ENCODE results near the gene CNIH3. TPM values are rescaled to one million over a fixed set of nuclear protein-coding genes. Genes with fewer than 3 reads are reported as not detected.

CNIH3 gene
- total RNA-seq, 2 experiments from 2014 or later = 1.6 to 2.2 TPM

- no peak for ATAC-seq (ENCODE audit: low read depth)
- no peak overlapping the region for H3K4me3 Mint-ChIP-seq
- DNase-seq = no peak
- no peak overlapping the region for H3K27ac Mint-ChIP-seq
- H3K27me3 Mint-ChIP-seq = peaks cover 5% of the 10 kb centered on the region
- peaks cover 21% of the 10 kb centered on the region for H3K4me1 Mint-ChIP-seq
- H3K36me3 Mint-ChIP-seq = no peaks in the 10 kb centered on the region
- no peaks in the 10 kb centered on the region for H3K9me3 Mint-ChIP-seq
- POLR2A ChIA-PET = no interaction called here
These were observed 114.8 kb downstream of the CNIH3 start for GRCh38 chr1:224730965-224731364.

GRCh38 chr1:224731633-224732032 lies 115.5 kb downstream of the CNIH3 start:
- Mint-ChIP-seq H3K36me3 (no peaks in the 10 kb centered on the region), H3K27me3 (peaks cover 11% of the 10 kb centered on the region), H3K4me1 (peaks cover 24% of the 10 kb centered on the region), H3K9me3 (no peaks in the 10 kb centered on the region), H3K27ac (no peak overlapping the region), H3K4me3 (no peak overlapping the region)
- DNase-seq = no peak
- POLR2A ChIA-PET = no interaction called here
- ATAC-seq (ENCODE audit: low read depth) = no peak

GRCh38 chr1:224732377-224733026 lies 116.4 kb downstream of the CNIH3 start:
- POLR2A ChIA-PET = no interaction called here
- no peaks in the 10 kb centered on the region for H3K36me3 Mint-ChIP-seq
- no peak for ATAC-seq (ENCODE audit: low read depth)

GRCh38 chr1:224733027-224733911 lies 117.2 kb downstream of the CNIH3 start:
- H3K4me1 Mint-ChIP-seq = peaks cover 24% of the 10 kb centered on the region
- DNase-seq (no peak), ATAC-seq (ENCODE audit: low read depth) (no peak)

More at GRCh38 chr1:224732377-224733026, 116.4 kb downstream of the CNIH3 start:
- peaks cover 14% of the 10 kb centered on the region for H3K27me3 Mint-ChIP-seq
- H3K9me3 Mint-ChIP-seq = no peaks in the 10 kb centered on the region
- no peak for DNase-seq
- H3K4me1 Mint-ChIP-seq = peaks cover 24% of the 10 kb centered on the region
- H3K27ac Mint-ChIP-seq = no peak overlapping the region
- no peak overlapping the region for H3K4me3 Mint-ChIP-seq

GRCh38 chr1:224734261-224734935 lies 118.3 kb downstream of the CNIH3 start:
- POLR2A ChIA-PET = no interaction called here
- Mint-ChIP-seq H3K4me1 (peaks cover 25% of the 10 kb centered on the region), H3K27me3 (peaks cover 14% of the 10 kb centered on the region), H3K9me3 (no peaks in the 10 kb centered on the region), H3K36me3 (no peaks in the 10 kb centered on the region), H3K27ac (no peak overlapping the region), H3K4me3 (no peak overlapping the region)
- DNase-seq (no peak), ATAC-seq (ENCODE audit: low read depth) (no peak)

More at GRCh38 chr1:224733027-224733911, 117.2 kb downstream of the CNIH3 start:
- Mint-ChIP-seq H3K9me3 (no peaks in the 10 kb centered on the region), H3K4me3 (no peak overlapping the region), H3K27me3 (peaks cover 14% of the 10 kb centered on the region), H3K36me3 (no peaks in the 10 kb centered on the region), H3K27ac (no peak overlapping the region)
- POLR2A ChIA-PET = no interaction called here

GRCh38 chr1:224735159-224735558 lies 119.0 kb downstream of the CNIH3 start:
- ATAC-seq (ENCODE audit: low read depth) (peak; percentile 85), DNase-seq (no peak)
- POLR2A ChIA-PET = no interaction called here
- Mint-ChIP-seq H3K4me3 (peak overlapping the region; percentile 51), H3K36me3 (no peaks in the 10 kb centered on the region), H3K27me3 (peaks cover 12% of the 10 kb centered on the region), H3K27ac (peak overlapping the region; percentile 19), H3K9me3 (no peaks in the 10 kb centered on the region), H3K4me1 (peaks cover 31% of the 10 kb centered on the region)

- Mint-ChIP-seq H3K4me3 (no peak overlapping the region), H3K9me3 (no peaks in the 10 kb centered on the region), H3K27ac (no peak overlapping the region), H3K27me3 (peaks cover 11% of the 10 kb centered on the region), H3K36me3 (no peaks in the 10 kb centered on the region), H3K4me1 (peaks cover 31% of the 10 kb centered on the region)
- POLR2A ChIA-PET = no interaction called here
- no peak for ATAC-seq (ENCODE audit: low read depth)
- DNase-seq = no peak
These were observed 120.7 kb downstream of the CNIH3 start for GRCh38 chr1:224736619-224737352.

GRCh38 chr1:224737353-224737727 lies 121.2 kb downstream of the CNIH3 start:
- Mint-ChIP-seq H3K4me3 (no peak overlapping the region), H3K27me3 (peaks cover 11% of the 10 kb centered on the region), H3K9me3 (no peaks in the 10 kb centered on the region), H3K36me3 (no peaks in the 10 kb centered on the region), H3K27ac (no peak overlapping the region), H3K4me1 (peaks cover 31% of the 10 kb centered on the region)
- ATAC-seq (ENCODE audit: low read depth) (no peak), DNase-seq (no peak)
- POLR2A ChIA-PET = no interaction called here

GRCh38 chr1:224739303-224739996 lies 123.3 kb downstream of the CNIH3 start:
- H3K36me3 Mint-ChIP-seq = no peaks in the 10 kb centered on the region
- POLR2A ChIA-PET = interaction anchor here (0.7 kb wide), 1 partner anchor 658 kb away, joined by 4 read pairs; no protein-coding TSS in a partner anchor

GRCh38 chr1:224739997-224740684 lies 124.0 kb downstream of the CNIH3 start:
- DNase-seq (no peak), ATAC-seq (ENCODE audit: low read depth) (no peak)
- no peak overlapping the region for H3K27ac Mint-ChIP-seq
- POLR2A ChIA-PET = no interaction called here
- no peaks in the 10 kb centered on the region for H3K36me3 Mint-ChIP-seq
- no peak overlapping the region for H3K4me3 Mint-ChIP-seq
- H3K9me3 Mint-ChIP-seq = no peaks in the 10 kb centered on the region
- H3K27me3 Mint-ChIP-seq = peaks cover 16% of the 10 kb centered on the region
- H3K4me1 Mint-ChIP-seq = peaks cover 17% of the 10 kb centered on the region

More at GRCh38 chr1:224739303-224739996, 123.3 kb downstream of the CNIH3 start:
- no peak for ATAC-seq (ENCODE audit: low read depth)
- no peak overlapping the region for H3K27ac Mint-ChIP-seq
- no peak for DNase-seq
- H3K4me3 Mint-ChIP-seq = no peak overlapping the region
- H3K27me3 Mint-ChIP-seq = peaks cover 14% of the 10 kb centered on the region
- H3K9me3 Mint-ChIP-seq = no peaks in the 10 kb centered on the region
- peaks cover 21% of the 10 kb centered on the region for H3K4me1 Mint-ChIP-seq

- peaks cover 15% of the 10 kb centered on the region for H3K27me3 Mint-ChIP-seq
- no peak overlapping the region for H3K27ac Mint-ChIP-seq
- peaks cover 20% of the 10 kb centered on the region for H3K4me1 Mint-ChIP-seq
- no peaks in the 10 kb centered on the region for H3K9me3 Mint-ChIP-seq
- H3K36me3 Mint-ChIP-seq = no peaks in the 10 kb centered on the region
- ATAC-seq (ENCODE audit: low read depth) (no peak), DNase-seq (no peak)
- H3K4me3 Mint-ChIP-seq = no peak overlapping the region
- POLR2A ChIA-PET = no interaction called here
These were observed 124.6 kb downstream of the CNIH3 start for GRCh38 chr1:224740685-224741052.

- Mint-ChIP-seq H3K27ac (no peak overlapping the region), H3K36me3 (peaks cover 2% of the 10 kb centered on the region), H3K4me1 (peaks cover 24% of the 10 kb centered on the region), H3K9me3 (peaks cover 4% of the 10 kb centered on the region), H3K27me3 (peaks cover 6% of the 10 kb centered on the region), H3K4me3 (no peak overlapping the region)
- ATAC-seq (ENCODE audit: low read depth) (no peak), DNase-seq (no peak)
- POLR2A ChIA-PET = no interaction called here
These were observed 126.2 kb downstream of the CNIH3 start for GRCh38 chr1:224742349-224742748.

All from activated naive CD8-positive, alpha-beta T cell treated with anti-CD3 and anti-CD28 coated beads, Interleukin-2, amount 10 ng/mL, durations not matched to agents 7 days and 5 days (primary cell).